KMS-11 (cell line): ENCODE data around the gene GNAQ.

Experiments used
- H2AFZ ChIP-seq: fragments of 200-600 bp; sonication (generic); 2 replicates; pipeline ENCODE4 v1.6.1; 2016; ENCODE audit warnings: antibody characterized with exemption, mixed run types, low read depth
- H3K27ac ChIP-seq: fragments of 200-600 bp; sonication (generic); 2 replicates; pipeline ENCODE4 v1.6.1; 2016; ENCODE audit warnings: mild to moderate bottlenecking, mixed run types
- H3K27me3 ChIP-seq: fragments of 200-600 bp; sonication (generic); 2 replicates; pipeline ENCODE4 v1.6.1; 2017; ENCODE audit warnings: mild to moderate bottlenecking, low read depth, mixed run types, moderate library complexity; ENCODE audit not compliant: insufficient read depth
- H3K36me3 ChIP-seq: fragments of 200-600 bp; sonication (generic); 2 replicates; pipeline ENCODE4 v1.6.1; 2017; ENCODE audit warnings: mild to moderate bottlenecking, mixed run types; ENCODE audit not compliant: insufficient read depth
- H3K4me1 ChIP-seq: fragments of 200-600 bp; sonication (generic); 2 replicates; pipeline ENCODE4 v1.6.1; 2016; ENCODE audit warnings: mild to moderate bottlenecking, low read depth, mixed run types; ENCODE audit not compliant: poor library complexity, severe bottlenecking
- H3K4me2 ChIP-seq: fragments of 200-600 bp; sonication (generic); 2 replicates; pipeline ENCODE4 v1.7.0; 2016; ENCODE audit warnings: mild to moderate bottlenecking, mixed run types
- H3K4me3 ChIP-seq: fragments of 200-600 bp; sonication (generic); IDR thresholded peaks from 2 replicates; pipeline ENCODE4 v1.6.1; 2017; ENCODE audit warnings: low read depth, low read length, mixed read lengths; ENCODE audit not compliant: insufficient read depth
- H3K79me2 ChIP-seq: fragments of 200-600 bp; sonication (generic); 2 replicates; pipeline ENCODE4 v1.6.1; 2016; ENCODE audit warnings: low read depth, mixed run types; ENCODE audit not compliant: insufficient read depth
- H3K9ac ChIP-seq: fragments of 200-600 bp; sonication (generic); 2 replicates; pipeline ENCODE4 v1.6.1; 2016; ENCODE audit warnings: mild to moderate bottlenecking, mixed run types
- H4K20me1 ChIP-seq: fragments of 200-600 bp; sonication (generic); 2 replicates; pipeline ENCODE4 v1.6.1; 2016; ENCODE audit warnings: mild to moderate bottlenecking, mixed run types; ENCODE audit not compliant: insufficient read depth
- CTCF ChIP-seq: fragments of 200-600 bp; sonication (generic); conservative IDR thresholded peaks from 2 replicates; pipeline ENCODE4 v1.6.1; 2017; ENCODE audit warnings: low read depth, mild to moderate bottlenecking, antibody characterized with exemption, low read length, moderate library complexity, mixed read lengths

Gene GNAQ

GRCh38 chr9:78001946-78002731, 29.5 kb downstream of the GNAQ start:
- H3K27ac ChIP-seq, result no peak overlapping the region
- H3K4me1 ChIP-seq, result no peaks in the 10 kb centered on the region
- no peaks in the 10 kb centered on the region for H4K20me1 ChIP-seq
- H3K27me3 ChIP-seq, result no peaks in the 10 kb centered on the region
- H3K79me2 ChIP-seq, result 0 out of 2 replicates have a peak, but pooled peaks cover 2% of the 10 kb centered on the region
- TF ChIP-seq CTCF, result no peak
- H3K36me3 ChIP-seq, result no peaks in the 10 kb centered on the region
- H3K9ac ChIP-seq, result no peak overlapping the region
- H3K4me2 ChIP-seq, result no peak overlapping the region
- no peak overlapping the region for H3K4me3 ChIP-seq
- no peak overlapping the region for H2AFZ ChIP-seq

GRCh38 chr9:78000221-78000620, 31.4 kb downstream of the GNAQ start:
- H3K4me3 ChIP-seq, result no peak overlapping the region
- TF ChIP-seq CTCF, result no peak
- no peak overlapping the region for H2AFZ ChIP-seq
- no peaks in the 10 kb centered on the region for H3K4me1 ChIP-seq
- no peak overlapping the region for H3K9ac ChIP-seq
- H3K4me2 ChIP-seq, result no peak overlapping the region
- no peaks in the 10 kb centered on the region for H3K27me3 ChIP-seq
- H4K20me1 ChIP-seq, result no peaks in the 10 kb centered on the region
- H3K79me2 ChIP-seq, result 0 out of 2 replicates have a peak, but pooled peaks cover 2% of the 10 kb centered on the region
- no peak overlapping the region for H3K27ac ChIP-seq
- no peaks in the 10 kb centered on the region for H3K36me3 ChIP-seq

GRCh38 chr9:77999231-77999631, 32.4 kb downstream of the GNAQ start:
- no peaks in the 10 kb centered on the region for H3K4me1 ChIP-seq
- no peak overlapping the region for H3K4me3 ChIP-seq
- no peak overlapping the region for H2AFZ ChIP-seq
- no peak overlapping the region for H3K4me2 ChIP-seq
- no peaks in the 10 kb centered on the region for H4K20me1 ChIP-seq
- no peak overlapping the region for H3K27ac ChIP-seq
- H3K9ac ChIP-seq, result no peak overlapping the region
- TF ChIP-seq CTCF, result no peak
- H3K79me2 ChIP-seq, result 0 out of 2 replicates have a peak, but pooled peaks cover 2% of the 10 kb centered on the region
- no peaks in the 10 kb centered on the region for H3K36me3 ChIP-seq
- H3K27me3 ChIP-seq, result no peaks in the 10 kb centered on the region

GRCh38 chr9:77997611-77998284, 33.9 kb downstream of the GNAQ start:
- Histone ChIP-seq H2AFZ (no peak overlapping the region), H3K9ac (no peak overlapping the region), H3K4me1 (no peaks in the 10 kb centered on the region), H4K20me1 (no peaks in the 10 kb centered on the region), H3K4me3 (no peak overlapping the region), H3K36me3 (no peaks in the 10 kb centered on the region), H3K27ac (no peak overlapping the region), H3K27me3 (no peaks in the 10 kb centered on the region), H3K4me2 (no peak overlapping the region), H3K79me2 (0 out of 2 replicates have a peak, but pooled peaks cover 2% of the 10 kb centered on the region)
- TF ChIP-seq CTCF, result no peak
